BE2C (cell line): ENCODE data around the gene C3.

Experiments
- DNase-seq: peaks from one replicate; pipeline ENCODE4 v3.0.0-alpha.2; 2020
- H3K27me3 ChIP-seq: fragments of 250-450 bp; sonication (Bioruptor Pico); 2 replicates; pipeline ENCODE4 v1.5.1; 2020; ENCODE audit warnings: mild to moderate bottlenecking
- H3K36me3 ChIP-seq: fragments of 250-450 bp; sonication (Bioruptor Pico); 2 replicates; pipeline ENCODE4 v1.5.1; 2020; ENCODE audit warnings: mild to moderate bottlenecking
- H3K4me1 ChIP-seq: fragments of 250-450 bp; sonication (Bioruptor Pico); 2 replicates; pipeline ENCODE4 v1.5.1; 2020
- H3K4me3 ChIP-seq: 2 replicates; pipeline ENCODE4 v1.5.1; 2011; ENCODE audit warnings: low read depth, low read length
- H3K9me3 ChIP-seq: fragments of 250-450 bp; sonication (Bioruptor Pico); 2 replicates; pipeline ENCODE4 v1.5.1; 2020
- CTCF ChIP-seq: IDR thresholded peaks from 2 replicates; pipeline ENCODE4 v1.5.1; 2012; ENCODE audit warnings: mild to moderate bottlenecking, low read depth, low read length

Gene C3

GRCh38 chr19:6732803-6733337, 12.4 kb upstream of the C3 start:
- no peaks in the 10 kb centered on the region for H3K9me3 ChIP-seq
- H3K4me3 ChIP-seq: no peak overlapping the region
- no peak for TF ChIP-seq CTCF

DNA sequence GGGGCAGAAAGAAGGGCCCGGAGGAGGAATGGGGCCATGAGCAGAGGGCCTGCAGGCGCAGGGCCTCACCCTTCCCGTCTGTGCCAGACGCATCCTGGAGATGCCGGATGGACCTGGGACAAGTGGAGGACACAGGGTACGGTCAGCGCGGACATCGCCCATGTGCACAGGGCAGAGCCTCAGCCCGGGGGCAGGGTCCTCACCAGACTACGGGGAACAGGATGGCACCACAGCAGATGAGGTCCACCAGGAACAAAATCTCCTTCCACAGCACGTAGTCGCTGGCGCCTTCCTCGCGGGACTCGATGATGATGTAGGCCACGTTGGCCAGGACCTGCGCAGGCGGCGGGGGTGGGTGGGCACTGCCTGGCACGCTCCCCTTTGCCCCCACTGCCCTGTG, 11.4 kb upstream of the C3 start:
- no peak overlapping the region for H3K4me3 ChIP-seq
- no peaks in the 10 kb centered on the region for H3K9me3 ChIP-seq
- no peaks in the 10 kb centered on the region for H3K27me3 ChIP-seq
- DNase-seq: no peak
- no peaks in the 10 kb centered on the region for H3K36me3 ChIP-seq
- no peak for TF ChIP-seq CTCF
- H3K4me1 ChIP-seq: no peaks in the 10 kb centered on the region

More at GRCh38 chr19:6732803-6733337, 12.4 kb upstream of the C3 start:
- H3K27me3 ChIP-seq: no peaks in the 10 kb centered on the region
- no peak for DNase-seq
- H3K36me3 ChIP-seq: no peaks in the 10 kb centered on the region
- no peaks in the 10 kb centered on the region for H3K4me1 ChIP-seq

GRCh38 chr19:6730941-6731670, 10.7 kb upstream of the C3 start:
- no peaks in the 10 kb centered on the region for H3K27me3 ChIP-seq
- no peaks in the 10 kb centered on the region for H3K36me3 ChIP-seq
- no peak for TF ChIP-seq CTCF
- no peaks in the 10 kb centered on the region for H3K4me1 ChIP-seq
- no peak overlapping the region for H3K4me3 ChIP-seq
- H3K9me3 ChIP-seq: no peaks in the 10 kb centered on the region
- DNase-seq: no peak

DNA sequence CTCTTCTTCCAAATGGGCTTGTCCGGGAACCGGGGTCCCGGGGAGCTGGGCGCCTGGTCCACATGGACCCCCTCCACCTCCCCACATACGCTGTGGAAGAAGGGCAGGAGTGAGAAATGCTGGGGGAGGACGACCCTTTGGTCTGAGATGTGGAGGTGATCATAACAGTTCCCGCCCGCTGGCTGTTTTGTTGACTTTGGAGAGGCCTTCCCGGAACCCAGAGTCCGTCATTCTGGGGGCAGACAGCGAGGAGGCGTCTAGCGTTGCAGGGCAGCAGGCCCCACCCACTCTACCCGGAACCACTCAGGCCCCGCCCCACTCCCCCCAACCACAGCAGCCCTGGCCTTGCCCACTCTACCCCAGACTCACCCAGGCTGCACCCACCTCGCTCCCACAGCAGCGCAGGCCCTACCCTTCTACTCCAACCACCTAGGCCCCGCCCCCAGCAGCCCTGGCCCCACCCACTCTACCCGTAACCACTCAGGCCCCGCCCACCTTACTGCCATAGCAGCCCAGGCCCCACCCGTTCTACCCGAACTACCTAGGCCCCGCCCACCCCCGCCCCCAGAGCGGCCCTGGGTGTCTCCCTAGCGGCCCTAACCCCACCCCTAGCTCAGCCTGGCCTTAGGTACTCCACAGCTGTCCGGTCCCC, 9.8 kb upstream of the C3 start:
- Histone ChIP-seq H3K4me1 (no peaks in the 10 kb centered on the region), H3K36me3 (no peaks in the 10 kb centered on the region), H3K4me3 (no peak overlapping the region), H3K27me3 (no peaks in the 10 kb centered on the region), H3K9me3 (no peaks in the 10 kb centered on the region)
- no peak for TF ChIP-seq CTCF
- peak; percentile 46 for DNase-seq

DNA sequence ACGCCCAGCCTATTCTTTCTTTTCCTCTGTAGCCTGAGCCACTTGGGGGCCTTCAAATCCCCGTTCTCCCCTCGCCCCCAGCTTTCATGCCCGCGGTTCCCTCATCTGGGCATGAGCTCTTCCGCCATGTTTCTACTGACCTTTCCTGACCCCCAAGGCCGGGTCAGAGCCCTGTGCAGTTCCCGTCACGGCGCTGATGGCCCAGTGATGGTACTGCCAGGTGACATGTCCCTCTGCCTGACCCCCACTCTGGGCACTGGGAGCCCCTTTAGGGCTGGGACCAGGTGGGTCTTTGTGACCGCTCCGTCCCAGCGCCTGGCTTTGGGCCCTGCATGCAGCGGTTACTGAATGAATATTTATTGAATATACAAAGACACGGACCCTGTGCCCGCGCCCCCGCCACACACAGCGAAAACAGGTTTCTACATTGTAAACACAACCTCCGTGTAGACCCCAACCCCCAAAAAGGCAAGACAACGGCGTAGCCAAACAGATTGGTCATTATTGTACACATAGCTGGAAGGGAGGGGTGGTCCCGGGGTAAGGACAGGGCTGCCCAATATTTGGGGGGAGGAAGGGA, 9.2 kb upstream of the C3 start:
- DNase-seq: no peak
- no peak for TF ChIP-seq CTCF
- no peaks in the 10 kb centered on the region for H3K36me3 ChIP-seq
- no peaks in the 10 kb centered on the region for H3K27me3 ChIP-seq
- H3K4me1 ChIP-seq: no peaks in the 10 kb centered on the region
- no peaks in the 10 kb centered on the region for H3K9me3 ChIP-seq
- no peak overlapping the region for H3K4me3 ChIP-seq

- DNase-seq: no peak
- Histone ChIP-seq H3K4me1 (no peaks in the 10 kb centered on the region), H3K4me3 (no peak overlapping the region), H3K27me3 (no peaks in the 10 kb centered on the region), H3K36me3 (no peaks in the 10 kb centered on the region), H3K9me3 (no peaks in the 10 kb centered on the region)
- no peak for TF ChIP-seq CTCF
Measured at GRCh38 chr19:6728346-6728745, 7.9 kb upstream of the C3 start.
